Upper lobe of left lung (tissue), 6 donors: ENCODE data around the gene EVI2B. TPM values are rescaled to one million over a fixed set of nuclear protein-coding genes. Genes with fewer than 3 reads are reported as not detected.
A peak's percentile ranks its signal among the peaks of the same experiment; 100 is the strongest.

Experiments used
- ATAC-seq, 2 donors: fragments of 200-7000 bp; cut with Tn5 transposase; one replicate each; pipeline ENCODE4 v1.9.1; 2022; ENCODE audit warnings: mild to moderate bottlenecking in 2 of 2, moderate library complexity in 2 of 2; ENCODE audit not compliant: low FRiP score in 2 of 2
- DNase-seq, 2 donors: peaks; one replicate each; pipeline ENCODE4 v3.0.0-alpha.2; 2019 to 2020
- H3K27ac ChIP-seq, 4 donors: fragments of 200-600 bp; sonication (generic); one replicate each; pipeline ENCODE4 v1.5.1; 2016 to 2019
- H3K27me3 ChIP-seq, 4 donors: fragments of 200-600 bp; sonication (generic); one replicate each; pipeline ENCODE4 v1.5.1; 2017 to 2019
- H3K36me3 ChIP-seq, 4 donors: fragments of 200-600 bp; sonication (generic); one replicate each; pipeline ENCODE4 v1.5.1; 2016 to 2019
- H3K4me1 ChIP-seq, 4 donors: fragments of 200-600 bp; sonication (generic); one replicate each; pipeline ENCODE4 v1.5.1; 2018 to 2019
- H3K4me3 ChIP-seq, 4 donors: fragments of 200-600 bp; sonication (generic); one replicate each; pipeline ENCODE4 v1.5.1; 2017 to 2019; ENCODE audit warnings: mild to moderate bottlenecking in 2 of 4, moderate library complexity in 1 of 4
- H3K9me3 ChIP-seq, 4 donors: fragments of 200-600 bp; sonication (generic); one replicate each; pipeline ENCODE4 v1.5.1; 2018 to 2019
- CTCF ChIP-seq, 6 experiments: fragments of 450-650 bp in 4 of 6; fragments of 200-600 bp in 2 of 6; sonication (generic) in 2 of 6; IDR thresholded peaks; one replicate each; pipeline ENCODE4 v1.5.1; 2016 to 2019; ENCODE audit warnings: antibody characterized with exemption in 6 of 6
- EP300 ChIP-seq, 4 donors: sonication (generic); formaldehyde crosslinking; IDR thresholded peaks; one replicate each; pipeline ENCODE4 v1.5.1; 2017; ENCODE audit warnings: antibody characterized with exemption in 4 of 4, control low read depth in 2 of 4
- POLR2A ChIP-seq, 4 donors: fragments of 450-650 bp; IDR thresholded peaks; one replicate each; pipeline ENCODE4 v1.5.1; 2016 to 2017; ENCODE audit warnings: antibody characterized with exemption in 4 of 4, mild to moderate bottlenecking in 2 of 4
- POLR2AphosphoS5 ChIP-seq, 2 donors: sonication (generic); formaldehyde crosslinking; IDR thresholded peaks; one replicate each; pipeline ENCODE4 v1.5.1; 2017; ENCODE audit warnings: antibody characterized with exemption in 2 of 2
- WGBS, 2 donors: methylation state at CpG; one replicate each; pipeline ENCODE4 v1.1.5; 2017 to 2018; 5-methylcytosine and 5-hydroxymethylcytosine counted together
- total RNA-seq, 6 donors: library from RNA; depleted of rRNA in 4 of 6; stranded (reverse); fragments of >200 nt in 4 of 6; gene quantifications; one replicate each; pipeline versions ENCODE4 v1.1.0 to v1.2.1, GENCODE V29; 2016 to 2021
- donor health status: DM: no; HTN: no; CAD: no; lungs with moderate emphysema.
- donor health status: DM: no; HTN: yes; CAD: no; lungs with severe emphysema.

Gene EVI2B
- total RNA-seq: 10 to 100 TPM; 23.1 to 90.0 (median 50.6) TPM

- Histone ChIP-seq H3K27ac (peak within 1 kb of the TSS; percentile 67 to 83 (median 77)), H3K9me3 (no peaks in the 10 kb centered on the region), H3K4me1 (peaks cover 3 to 7% (median 4%) of the 10 kb centered on the region in 4 donors), H3K27me3 (no peaks in the 10 kb centered on the region), H3K4me3 (peak within 1 kb of the TSS in 3 of 4 donors; percentile 23 to 43 (median 40)), H3K36me3 (no peaks in the 10 kb centered on the region)
- WGBS, 2 donors: 39 to 65% methylated on average over 3 of the region's 3 CpGs
- peak in 1 of 2 donors; percentile 68 for ATAC-seq
- TF ChIP-seq CTCF (IDR thresholded peaks at IDR 0.05) (no peak), POLR2AphosphoS5 (IDR thresholded peaks at IDR 0.05) (peak in 1 of 2 donors; percentile 9), EP300 (IDR thresholded peaks at IDR 0.05) (no peak), POLR2A (IDR thresholded peaks at IDR 0.05) (no peak)
- peak in 1 of 2 donors; percentile 35 for DNase-seq
Observed at GRCh38 chr17:31313982-31314781, at the start of gene EVI2B. TSS of gene EVI2B (minus strand) at chr17:31314054. CDS start at chr17:31305609, 8,445 bp downstream.

- Histone ChIP-seq H3K27me3 (no peaks in the 10 kb centered on the region), H3K4me1 (no peaks in the 10 kb centered on the region), H3K9me3 (no peaks in the 10 kb centered on the region), H3K36me3 (peaks cover 5 to 83% (median 18%) of the 10 kb centered on the region in 4 donors), H3K4me3 (no peak overlapping the region), H3K27ac (no peak overlapping the region)
- WGBS, 2 donors: 72 to 80% methylated on average over 3 of the region's 3 CpGs
- no peak for ATAC-seq
- DNase-seq: no peak
- TF ChIP-seq POLR2A (IDR thresholded peaks at IDR 0.05): no peak
- TF ChIP-seq CTCF (IDR thresholded peaks at IDR 0.05): no peak
- no peak for TF ChIP-seq POLR2AphosphoS5 (IDR thresholded peaks at IDR 0.05)
- TF ChIP-seq EP300 (IDR thresholded peaks at IDR 0.05): no peak
Observed at GRCh38 chr17:31357839-31358394, 44.1 kb upstream of the EVI2B start.

GRCh38 chr17:31357091-31357490 lies 43.2 kb upstream of the EVI2B start:
- H3K4me1 ChIP-seq: no peaks in the 10 kb centered on the region
- ATAC-seq (no peak), DNase-seq (no peak)
- H3K27me3 ChIP-seq: no peaks in the 10 kb centered on the region
- no peak overlapping the region for H3K27ac ChIP-seq
- TF ChIP-seq EP300 (IDR thresholded peaks at IDR 0.05): no peak
- TF ChIP-seq CTCF (IDR thresholded peaks at IDR 0.05): no peak
- TF ChIP-seq POLR2A (IDR thresholded peaks at IDR 0.05): no peak
- no peak overlapping the region for H3K4me3 ChIP-seq
- no peaks in the 10 kb centered on the region for H3K9me3 ChIP-seq
- WGBS, 2 donors: 56 to 60% methylated on average over 2 of the region's 2 CpGs
- peaks cover 5 to 84% (median 22%) of the 10 kb centered on the region in 4 donors for H3K36me3 ChIP-seq

GRCh38 chr17:31355935-31356334 lies 42.1 kb upstream of the EVI2B start:
- no peak for TF ChIP-seq POLR2A (IDR thresholded peaks at IDR 0.05)
- no peak for TF ChIP-seq EP300 (IDR thresholded peaks at IDR 0.05)
- no peak for TF ChIP-seq CTCF (IDR thresholded peaks at IDR 0.05)
- TF ChIP-seq POLR2AphosphoS5 (IDR thresholded peaks at IDR 0.05): no peak
- Histone ChIP-seq H3K4me3 (no peak overlapping the region), H3K36me3 (peaks cover 5 to 82% (median 26%) of the 10 kb centered on the region in 4 donors), H3K9me3 (no peaks in the 10 kb centered on the region), H3K4me1 (no peaks in the 10 kb centered on the region), H3K27ac (no peak overlapping the region), H3K27me3 (no peaks in the 10 kb centered on the region)
- 78 to 81% methylated on average over 1 of the region's 1 CpG for WGBS, 2 donors
- no peak for DNase-seq
- ATAC-seq: no peak
